Uterus (tissue), 2 donors: ENCODE measurements around the gene HACE1.

ENCODE experiments used
- POLR2A ChIP-seq, 2 donors: fragments of 450-650 bp; IDR thresholded peaks; one replicate each; pipeline ENCODE4 v1.6.1; 2016; ENCODE audit warnings: antibody characterized with exemption in 2 of 2, mild to moderate bottlenecking in 1 of 2, moderate library complexity in 1 of 2
- TF ChIP-seq, protein P1 (sequence below), 4 experiments: fragments of 200-600 bp in 2 of 4; fragments of 450-650 bp in 2 of 4; sonication (generic) in 2 of 4; IDR thresholded peaks; one replicate each; pipeline ENCODE4 v1.5.1; 2016 to 2019; ENCODE audit warnings: antibody characterized with exemption in 4 of 4, mild to moderate bottlenecking in 2 of 4, moderate library complexity in 1 of 4

DNA sequence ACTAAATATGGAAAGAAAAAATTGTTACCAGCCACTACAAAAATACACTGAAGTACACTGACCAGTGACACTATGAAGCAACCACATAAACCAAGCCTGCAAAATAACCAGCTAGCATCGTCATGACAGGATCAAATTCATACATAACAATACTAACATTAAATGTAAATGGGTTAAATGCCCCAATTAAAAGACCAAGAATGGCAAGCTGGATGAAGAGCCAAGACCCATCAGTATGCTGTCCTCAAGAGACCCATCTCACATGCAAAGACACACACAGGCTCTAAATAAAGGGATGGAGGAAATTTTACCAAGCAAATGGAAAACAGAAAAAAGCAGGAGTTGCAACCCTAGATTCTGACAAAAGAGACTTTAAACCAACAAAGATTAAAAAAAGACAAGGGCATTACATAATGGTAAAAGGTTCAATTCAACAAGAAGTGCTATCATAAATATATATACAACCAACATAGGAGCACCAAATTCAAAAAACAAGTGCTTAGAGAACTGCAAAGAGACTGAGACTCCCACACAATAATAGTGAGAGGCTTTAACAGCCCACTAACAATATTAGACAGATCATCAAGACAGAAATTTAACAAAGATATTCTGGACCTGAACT is 104.8 kb downstream of the HACE1 start:
- TF ChIP-seq, protein P1, sequence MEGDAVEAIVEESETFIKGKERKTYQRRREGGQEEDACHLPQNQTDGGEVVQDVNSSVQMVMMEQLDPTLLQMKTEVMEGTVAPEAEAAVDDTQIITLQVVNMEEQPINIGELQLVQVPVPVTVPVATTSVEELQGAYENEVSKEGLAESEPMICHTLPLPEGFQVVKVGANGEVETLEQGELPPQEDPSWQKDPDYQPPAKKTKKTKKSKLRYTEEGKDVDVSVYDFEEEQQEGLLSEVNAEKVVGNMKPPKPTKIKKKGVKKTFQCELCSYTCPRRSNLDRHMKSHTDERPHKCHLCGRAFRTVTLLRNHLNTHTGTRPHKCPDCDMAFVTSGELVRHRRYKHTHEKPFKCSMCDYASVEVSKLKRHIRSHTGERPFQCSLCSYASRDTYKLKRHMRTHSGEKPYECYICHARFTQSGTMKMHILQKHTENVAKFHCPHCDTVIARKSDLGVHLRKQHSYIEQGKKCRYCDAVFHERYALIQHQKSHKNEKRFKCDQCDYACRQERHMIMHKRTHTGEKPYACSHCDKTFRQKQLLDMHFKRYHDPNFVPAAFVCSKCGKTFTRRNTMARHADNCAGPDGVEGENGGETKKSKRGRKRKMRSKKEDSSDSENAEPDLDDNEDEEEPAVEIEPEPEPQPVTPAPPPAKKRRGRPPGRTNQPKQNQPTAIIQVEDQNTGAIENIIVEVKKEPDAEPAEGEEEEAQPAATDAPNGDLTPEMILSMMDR (IDR thresholded peaks at IDR 0.05), result no peak
- TF ChIP-seq POLR2A (IDR thresholded peaks at IDR 0.05), result no peak
